ENCODE measurements around the gene CALCB. TPM values are rescaled to one million over a fixed set of nuclear protein-coding genes. Genes with fewer than 3 reads are reported as not detected.
"Not testable (repeated sequence)": the region's sequence is repeated elsewhere in the genome, so short reads cannot be mapped to it uniquely, and the experiment has no call there.

Gene CALCB
- not detected in 2 replicates for total RNA-seq (2014; rRNA removed; shearing (Covaris generic))
- polyA plus RNA-seq (2016; fragmentation: Nextera tagmentation; extraction: Ambion mirVana), result not detected in 2 replicates

GRCh38 chr11:15073361-15074205, at the start of gene CALCB:
Gene CALCB (plus strand): TSS chr11:15073593. CDS start chr11:15074719, 1,126 bp downstream.
- DNase-seq, result peak; percentile 55
- H3K4me1 ChIP-seq (ENCODE audit: insufficient read depth), result peaks cover 11% of the 10 kb centered on the region; the same call in 1 of the 2 replicates
- H3F3A ChIP-seq (ENCODE audit: insufficient read depth), result no peaks in the 10 kb centered on the region
- H3K27ac ChIP-seq, result no peak within 1 kb of the TSS
- H3K4me2 ChIP-seq (ENCODE audit: unreplicated experiment), result peak within 1 kb of the TSS; percentile 57
- peak within 1 kb of the TSS; percentile 74 for H2AFZ ChIP-seq
- no peak within 1 kb of the TSS for H3K9ac ChIP-seq
- H3K9me3 ChIP-seq (ENCODE audit: low read depth), result no peaks in the 10 kb centered on the region
- H3K36me3 ChIP-seq (ENCODE audit: low read depth), result no peaks in the 10 kb centered on the region
- no peaks in the 10 kb centered on the region for H3K79me2 ChIP-seq (ENCODE audit: insufficient read depth)
- TF ChIP-seq EZH2 (IDR thresholded peaks at IDR 0.05; ENCODE audit: insufficient read depth, poor library complexity, severe bottlenecking), result no peak
- no peak for TF ChIP-seq EZH2phosphoT487 (IDR thresholded peaks at IDR 0.05; ENCODE audit: insufficient read depth, low read depth)
- in situ Hi-C loops (cut with MboI), result loop anchor here (10.0 kb wide), 1 partner anchor 159 kb away; no protein-coding TSS in a partner anchor
- H4K20me1 ChIP-seq (ENCODE audit: insufficient read depth), result no peaks in the 10 kb centered on the region
- 4 to 5% methylated on average over 53 to 59 of the region's 60 CpGs for WGBS, 2 experiments (ENCODE audit: low coverage in 1 of 2, low lambda C conversion rate in 2 of 2, missing lambda C conversion rate in 2 of 2)
- H3K4me3 ChIP-seq, result peak within 1 kb of the TSS; percentile 63
- H3K27me3 ChIP-seq (replicated peaks; ENCODE audit: insufficient read depth), result peaks cover 22% of the 10 kb centered on the region
- H3K9me2 ChIP-seq (ENCODE audit: insufficient read depth), result no peaks in the 10 kb centered on the region

GRCh38 chr11:15027011-15027410, 46.4 kb upstream of the CALCB start:
- H4K20me1 ChIP-seq (ENCODE audit: insufficient read depth), result no peaks in the 10 kb centered on the region
- 12 to 13% methylated on average over 3 of the region's 3 CpGs for WGBS, 2 experiments (ENCODE audit: low coverage in 1 of 2, low lambda C conversion rate in 2 of 2, missing lambda C conversion rate in 2 of 2)

GRCh38 chr11:15027956-15028355, 45.4 kb upstream of the CALCB start:
- H3K27ac ChIP-seq, result no peak overlapping the region
- no peaks in the 10 kb centered on the region for H3K9me3 ChIP-seq (ENCODE audit: low read depth)
- H2AFZ ChIP-seq, result no peak overlapping the region
- no peaks in the 10 kb centered on the region for H3F3A ChIP-seq (ENCODE audit: insufficient read depth)
- in situ Hi-C loops (cut with MboI), result no loop called here
- H3K79me2 ChIP-seq (ENCODE audit: insufficient read depth), result no peaks in the 10 kb centered on the region
- no peak for TF ChIP-seq EZH2phosphoT487 (IDR thresholded peaks at IDR 0.05; ENCODE audit: insufficient read depth, low read depth)
- TF ChIP-seq EZH2 (IDR thresholded peaks at IDR 0.05; ENCODE audit: insufficient read depth, poor library complexity, severe bottlenecking), result no peak
- H3K4me3 ChIP-seq, result no peak overlapping the region
- no peaks in the 10 kb centered on the region for H3K9me2 ChIP-seq (ENCODE audit: insufficient read depth)
- no peaks in the 10 kb centered on the region for H4K20me1 ChIP-seq (ENCODE audit: insufficient read depth)
- no peaks in the 10 kb centered on the region for H3K36me3 ChIP-seq (ENCODE audit: low read depth)
- no peak overlapping the region for H3K4me2 ChIP-seq (ENCODE audit: unreplicated experiment)
- H3K9ac ChIP-seq, result no peak overlapping the region
- H3K27me3 ChIP-seq (replicated peaks; ENCODE audit: insufficient read depth), result peaks cover 8% of the 10 kb centered on the region
- 7 to 9% methylated on average over 2 of the region's 2 CpGs for WGBS, 2 experiments (ENCODE audit: low coverage in 1 of 2, low lambda C conversion rate in 2 of 2, missing lambda C conversion rate in 2 of 2)
- DNase-seq, result no peak
- H3K4me1 ChIP-seq (ENCODE audit: insufficient read depth), result no peaks in the 10 kb centered on the region

More at GRCh38 chr11:15027011-15027410, 46.4 kb upstream of the CALCB start:
- Histone ChIP-seq H3K9ac (no peak overlapping the region), H3F3A (ENCODE audit: insufficient read depth) (no peaks in the 10 kb centered on the region), H3K79me2 (ENCODE audit: insufficient read depth) (no peaks in the 10 kb centered on the region), H3K4me1 (ENCODE audit: insufficient read depth) (no peaks in the 10 kb centered on the region), H3K4me3 (no peak overlapping the region), H3K36me3 (ENCODE audit: low read depth) (no peaks in the 10 kb centered on the region), H3K4me2 (ENCODE audit: unreplicated experiment) (no peak overlapping the region), H3K27ac (no peak overlapping the region), H3K9me3 (ENCODE audit: low read depth) (no peaks in the 10 kb centered on the region), H3K27me3 (replicated peaks; ENCODE audit: insufficient read depth) (peaks cover 3% of the 10 kb centered on the region; the same call in 1 of the 2 replicates), H3K9me2 (ENCODE audit: insufficient read depth) (no peaks in the 10 kb centered on the region), H2AFZ (no peak overlapping the region)
- no peak for DNase-seq
- in situ Hi-C loops (cut with MboI), result no loop called here
- no peak for TF ChIP-seq EZH2phosphoT487 (IDR thresholded peaks at IDR 0.05; ENCODE audit: insufficient read depth, low read depth)
- TF ChIP-seq EZH2 (IDR thresholded peaks at IDR 0.05; ENCODE audit: insufficient read depth, poor library complexity, severe bottlenecking), result no peak

- Histone ChIP-seq H3K4me3 (no peak overlapping the region), H3F3A (ENCODE audit: insufficient read depth) (no peaks in the 10 kb centered on the region), H3K27me3 (replicated peaks; ENCODE audit: insufficient read depth) (peaks cover 11% of the 10 kb centered on the region), H2AFZ (no peak overlapping the region), H3K9me2 (ENCODE audit: insufficient read depth) (no peaks in the 10 kb centered on the region), H3K27ac (no peak overlapping the region), H3K9ac (no peak overlapping the region), H3K36me3 (ENCODE audit: low read depth) (no peaks in the 10 kb centered on the region), H4K20me1 (ENCODE audit: insufficient read depth) (no peaks in the 10 kb centered on the region), H3K9me3 (ENCODE audit: low read depth) (no peaks in the 10 kb centered on the region), H3K4me1 (ENCODE audit: insufficient read depth) (no peaks in the 10 kb centered on the region), H3K4me2 (ENCODE audit: unreplicated experiment) (no peak overlapping the region), H3K79me2 (ENCODE audit: insufficient read depth) (no peaks in the 10 kb centered on the region)
- in situ Hi-C loops (cut with MboI), result no loop called here
- no peak for DNase-seq
- TF ChIP-seq EZH2phosphoT487 (IDR thresholded peaks at IDR 0.05; ENCODE audit: insufficient read depth, low read depth), result no peak
- TF ChIP-seq EZH2 (IDR thresholded peaks at IDR 0.05; ENCODE audit: insufficient read depth, poor library complexity, severe bottlenecking), result no peak
Observed at GRCh38 chr11:15028379-15028778, 45.0 kb upstream of the CALCB start.

GRCh38 chr11:15031945-15032344, 41.4 kb upstream of the CALCB start:
- H2AFZ ChIP-seq; H3K9ac ChIP-seq; H3K4me1 ChIP-seq (ENCODE audit: insufficient read depth); H3K36me3 ChIP-seq (ENCODE audit: low read depth); H3K27ac ChIP-seq; H4K20me1 ChIP-seq (ENCODE audit: insufficient read depth); H3K4me3 ChIP-seq; H3K4me2 ChIP-seq (ENCODE audit: unreplicated experiment); H3K9me3 ChIP-seq (ENCODE audit: low read depth); in situ Hi-C loops (cut with MboI); H3K9me2 ChIP-seq (ENCODE audit: insufficient read depth); H3K79me2 ChIP-seq (ENCODE audit: insufficient read depth); H3F3A ChIP-seq (ENCODE audit: insufficient read depth); DNase-seq: not testable (repeated sequence)
- H3K27me3 ChIP-seq (replicated peaks; ENCODE audit: insufficient read depth), result peaks cover 16% of the 10 kb centered on the region
- WGBS, 2 experiments (ENCODE audit: low coverage in 1 of 2, low lambda C conversion rate in 2 of 2, missing lambda C conversion rate in 2 of 2), result 14 to 16% methylated on average over 4 of the region's 4 CpGs
